Measurements from ENCODE around the gene PODXL. TPM values are rescaled to one million over a fixed set of nuclear protein-coding genes. Genes with fewer than 3 reads are reported as not detected.

The PODXL gene
- total RNA-seq, 1 donor, result 1.4 TPM

- H3K4me2 ChIP-seq (ENCODE audit: insufficient read depth, low read length), result no peak overlapping the region
- no peaks in the 10 kb centered on the region for H4K20me1 ChIP-seq (ENCODE audit: insufficient read depth, low read length)
- H3K9me3 ChIP-seq (ENCODE audit: low read depth, low read length), result no peaks in the 10 kb centered on the region
- H3K27ac ChIP-seq (ENCODE audit: low read depth, low read length), result no peak overlapping the region
- DNase-seq (ENCODE audit: insufficient read length, low spot score, missing footprints), result no peak
- H3K79me2 ChIP-seq (ENCODE audit: insufficient read depth, low read length), result no peaks in the 10 kb centered on the region
- TF ChIP-seq CTCF (IDR thresholded peaks at IDR 0.05; ENCODE audit: extremely low read depth, low read depth, low read length), result no peak
- no peak overlapping the region for H2AFZ ChIP-seq (ENCODE audit: low read length)
- peaks cover 5% of the 10 kb centered on the region for H3K4me1 ChIP-seq (ENCODE audit: insufficient read depth, low read length)
- H3K4me3 ChIP-seq (ENCODE audit: insufficient read depth, low read length), result no peak overlapping the region
- no peaks in the 10 kb centered on the region for H3K27me3 ChIP-seq (ENCODE audit: insufficient read depth, low read length)
- H3K36me3 ChIP-seq (ENCODE audit: insufficient read depth, low read length), result peaks cover 5% of the 10 kb centered on the region
Observed at GRCh38 chr7:131487217-131487616, 69.2 kb downstream of the PODXL start.

- no peaks in the 10 kb centered on the region for H3K4me1 ChIP-seq (ENCODE audit: insufficient read depth, low read length)
- no peaks in the 10 kb centered on the region for H4K20me1 ChIP-seq (ENCODE audit: insufficient read depth, low read length)
- no peaks in the 10 kb centered on the region for H3K9me3 ChIP-seq (ENCODE audit: low read depth, low read length)
- H3K4me2 ChIP-seq (ENCODE audit: insufficient read depth, low read length), result no peak overlapping the region
- no peak for DNase-seq (ENCODE audit: insufficient read length, low spot score, missing footprints)
- peaks cover 5% of the 10 kb centered on the region for H3K36me3 ChIP-seq (ENCODE audit: insufficient read depth, low read length)
- no peak overlapping the region for H3K27ac ChIP-seq (ENCODE audit: low read depth, low read length)
- no peaks in the 10 kb centered on the region for H3K27me3 ChIP-seq (ENCODE audit: insufficient read depth, low read length)
- TF ChIP-seq CTCF (IDR thresholded peaks at IDR 0.05; ENCODE audit: extremely low read depth, low read depth, low read length), result no peak
- no peaks in the 10 kb centered on the region for H3K79me2 ChIP-seq (ENCODE audit: insufficient read depth, low read length)
- no peak overlapping the region for H2AFZ ChIP-seq (ENCODE audit: low read length)
- no peak overlapping the region for H3K4me3 ChIP-seq (ENCODE audit: insufficient read depth, low read length)
Observed at GRCh38 chr7:131486346-131486745, 70.1 kb downstream of the PODXL start.

- H3K36me3 ChIP-seq (ENCODE audit: insufficient read depth, low read length), result peaks cover 5% of the 10 kb centered on the region
- H3K79me2 ChIP-seq (ENCODE audit: insufficient read depth, low read length), result no peaks in the 10 kb centered on the region
- H4K20me1 ChIP-seq (ENCODE audit: insufficient read depth, low read length), result no peaks in the 10 kb centered on the region
- no peak overlapping the region for H3K4me2 ChIP-seq (ENCODE audit: insufficient read depth, low read length)
- no peak overlapping the region for H3K4me3 ChIP-seq (ENCODE audit: insufficient read depth, low read length)
- no peak for DNase-seq (ENCODE audit: insufficient read length, low spot score, missing footprints)
- H2AFZ ChIP-seq (ENCODE audit: low read length), result no peak overlapping the region
- H3K9me3 ChIP-seq (ENCODE audit: low read depth, low read length), result no peaks in the 10 kb centered on the region
- H3K27ac ChIP-seq (ENCODE audit: low read depth, low read length), result no peak overlapping the region
- no peak for TF ChIP-seq CTCF (IDR thresholded peaks at IDR 0.05; ENCODE audit: extremely low read depth, low read depth, low read length)
- H3K4me1 ChIP-seq (ENCODE audit: insufficient read depth, low read length), result peaks cover 7% of the 10 kb centered on the region
- no peaks in the 10 kb centered on the region for H3K27me3 ChIP-seq (ENCODE audit: insufficient read depth, low read length)
Observed at GRCh38 chr7:131483586-131483985, 72.8 kb downstream of the PODXL start.

GRCh38 chr7:131482800-131483199 lies 73.6 kb downstream of the PODXL start:
- Histone ChIP-seq H3K27ac (ENCODE audit: low read depth, low read length) (no peak overlapping the region), H3K4me3 (ENCODE audit: insufficient read depth, low read length) (no peak overlapping the region)
- no peak for TF ChIP-seq CTCF (IDR thresholded peaks at IDR 0.05; ENCODE audit: extremely low read depth, low read depth, low read length)

More at GRCh38 chr7:131482800-131483199, 73.6 kb downstream of the PODXL start:
- Histone ChIP-seq H4K20me1 (ENCODE audit: insufficient read depth, low read length) (no peaks in the 10 kb centered on the region), H3K4me1 (ENCODE audit: insufficient read depth, low read length) (peaks cover 7% of the 10 kb centered on the region), H2AFZ (ENCODE audit: low read length) (no peak overlapping the region), H3K9me3 (ENCODE audit: low read depth, low read length) (no peaks in the 10 kb centered on the region), H3K27me3 (ENCODE audit: insufficient read depth, low read length) (no peaks in the 10 kb centered on the region), H3K4me2 (ENCODE audit: insufficient read depth, low read length) (no peak overlapping the region), H3K36me3 (ENCODE audit: insufficient read depth, low read length) (peaks cover 5% of the 10 kb centered on the region), H3K79me2 (ENCODE audit: insufficient read depth, low read length) (no peaks in the 10 kb centered on the region)
- no peak for DNase-seq (ENCODE audit: insufficient read length, low spot score, missing footprints)
